EH (cell line): ENCODE results near the gene GGACT.
"Not testable (repeated sequence)": the region's sequence is repeated elsewhere in the genome, so short reads cannot be mapped to it uniquely, and the experiment has no call there.

ENCODE experiments used
- DNase-seq: peaks from one replicate; pipeline ENCODE4 v3.0.0-alpha.2; 2015; ENCODE audit warnings: low read depth

The GGACT gene

GRCh38 chr13:100529666-100530377 is 58.8 kb downstream of the GGACT start:
- DNase-seq = no peak

DNA sequence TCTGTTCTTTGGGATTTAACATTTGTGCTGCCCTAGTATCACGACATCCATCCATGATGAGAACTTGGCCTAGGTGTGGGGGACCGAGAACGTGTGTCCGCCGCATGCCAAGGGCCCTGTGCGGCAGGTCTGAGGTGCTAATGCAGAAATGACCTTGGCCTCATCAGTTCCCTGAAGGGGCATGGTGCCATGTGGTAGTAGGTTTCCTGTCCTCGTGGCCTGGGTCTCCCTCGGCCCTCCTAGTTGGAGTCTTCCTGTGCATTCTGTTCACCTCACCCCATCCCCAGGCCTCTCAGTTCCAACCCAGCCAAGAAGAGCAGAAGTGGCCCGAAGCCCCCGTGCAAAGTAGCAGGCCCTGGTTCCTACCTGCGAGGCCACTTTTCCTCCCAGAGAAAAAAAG is 59.8 kb downstream of the GGACT start:
- DNase-seq = no peak

- DNase-seq = no peak
These were observed 60.2 kb downstream of the GGACT start for GRCh38 chr13:100528353-100528752.

- DNase-seq = no peak
These were observed 60.9 kb downstream of the GGACT start for GRCh38 chr13:100527644-100528043.

DNA sequence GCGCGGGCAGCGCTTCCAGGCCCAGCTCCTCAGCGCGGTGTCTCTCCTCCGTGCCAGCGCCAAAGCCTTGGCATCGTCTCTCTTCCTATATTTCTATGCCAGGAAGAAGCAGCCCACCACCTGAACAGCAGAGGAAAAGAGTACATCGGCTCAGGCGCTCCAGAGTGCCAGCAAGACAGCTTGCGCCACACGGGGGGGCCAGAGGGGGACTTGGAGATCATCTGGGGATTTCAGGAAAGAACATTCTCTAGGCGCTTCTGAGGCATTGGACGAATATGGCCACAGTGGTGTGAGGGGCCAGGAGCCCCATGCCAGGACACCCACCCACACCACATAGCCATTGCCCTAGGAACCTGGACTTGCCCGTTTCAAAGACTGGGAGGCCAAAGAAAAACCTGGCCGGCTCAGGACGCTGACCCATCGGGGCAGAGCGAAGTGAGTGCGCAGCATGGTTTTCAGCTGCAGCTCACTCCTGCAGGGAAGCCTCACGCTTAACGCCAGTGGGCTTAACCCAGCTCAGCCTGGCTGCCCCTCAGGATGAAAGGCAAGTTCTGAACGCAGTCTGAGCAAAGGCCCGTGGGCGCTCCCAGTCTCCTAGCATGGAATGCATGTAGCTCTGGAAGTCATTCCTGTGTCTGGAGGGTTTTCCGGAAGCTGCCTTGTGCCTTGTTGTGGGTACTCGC is 62.1 kb downstream of the GGACT start:
- DNase-seq = no peak

DNA sequence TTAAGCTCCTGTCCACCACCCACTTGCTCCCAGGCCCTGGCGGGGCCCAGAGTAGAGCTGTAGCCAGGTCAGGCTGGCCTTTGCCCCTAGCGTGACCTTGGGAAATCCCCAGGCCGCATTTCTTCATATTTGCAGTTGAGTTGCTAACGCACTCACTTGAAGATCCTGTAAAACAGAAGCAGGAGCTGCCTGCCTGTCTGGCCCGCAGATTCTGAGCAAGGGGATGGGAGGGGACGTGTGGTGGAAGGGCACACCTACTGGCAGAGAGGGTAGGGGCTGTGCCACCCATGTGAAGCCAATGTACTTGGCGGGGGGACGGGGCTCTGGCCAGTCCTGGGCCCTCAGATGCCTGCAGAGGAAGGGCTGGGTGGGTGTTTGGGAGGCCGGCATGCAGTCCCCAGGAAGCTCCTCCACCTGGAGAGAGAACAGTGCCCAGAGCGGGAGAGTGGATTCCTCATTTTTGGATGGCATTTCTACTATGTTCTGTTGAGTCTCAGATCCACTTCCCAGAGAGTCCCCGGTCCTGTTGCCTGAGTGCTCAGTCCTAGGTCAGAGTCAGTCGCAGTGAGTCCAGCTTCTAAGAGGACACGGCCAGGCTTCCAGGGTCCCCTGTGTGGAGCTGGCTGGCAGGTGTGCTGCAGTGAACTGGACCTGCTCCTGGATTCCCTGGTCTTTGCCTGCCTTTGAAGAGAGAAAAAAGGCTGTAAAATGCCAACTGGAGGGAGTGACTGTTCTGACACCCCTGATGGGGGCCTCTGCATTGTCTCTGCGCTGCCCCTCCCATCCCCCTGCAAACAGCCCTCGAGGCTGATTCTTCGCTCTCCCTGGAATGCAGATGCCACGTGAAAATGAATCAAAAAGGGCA is 62.9 kb downstream of the GGACT start:
- DNase-seq = no peak

- not testable (repeated sequence) for DNase-seq
These were observed 63.9 kb downstream of the GGACT start for GRCh38 chr13:100524688-100525087.

GRCh38 chr13:100523981-100524386 is 64.6 kb downstream of the GGACT start:
- no peak for DNase-seq

DNA sequence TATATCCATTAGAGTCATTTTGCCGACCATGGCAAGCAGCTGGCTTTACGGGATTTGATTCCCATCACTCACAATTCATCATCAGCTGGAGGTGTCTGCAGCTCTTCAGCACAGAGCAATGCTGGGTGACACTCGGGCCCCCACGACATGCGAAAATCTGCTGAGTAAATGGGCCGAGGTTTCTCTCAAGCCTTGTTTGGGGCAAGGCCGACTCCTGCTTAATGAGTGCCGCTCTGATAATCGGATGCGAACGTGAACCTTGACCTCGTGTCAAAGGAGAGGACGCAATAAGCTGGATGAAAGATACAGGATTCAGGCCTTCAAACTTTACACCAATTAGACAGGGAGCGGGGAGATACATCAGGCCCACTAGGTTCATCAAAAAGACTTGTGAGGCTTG is 65.2 kb downstream of the GGACT start:
- DNase-seq = no peak

DNA sequence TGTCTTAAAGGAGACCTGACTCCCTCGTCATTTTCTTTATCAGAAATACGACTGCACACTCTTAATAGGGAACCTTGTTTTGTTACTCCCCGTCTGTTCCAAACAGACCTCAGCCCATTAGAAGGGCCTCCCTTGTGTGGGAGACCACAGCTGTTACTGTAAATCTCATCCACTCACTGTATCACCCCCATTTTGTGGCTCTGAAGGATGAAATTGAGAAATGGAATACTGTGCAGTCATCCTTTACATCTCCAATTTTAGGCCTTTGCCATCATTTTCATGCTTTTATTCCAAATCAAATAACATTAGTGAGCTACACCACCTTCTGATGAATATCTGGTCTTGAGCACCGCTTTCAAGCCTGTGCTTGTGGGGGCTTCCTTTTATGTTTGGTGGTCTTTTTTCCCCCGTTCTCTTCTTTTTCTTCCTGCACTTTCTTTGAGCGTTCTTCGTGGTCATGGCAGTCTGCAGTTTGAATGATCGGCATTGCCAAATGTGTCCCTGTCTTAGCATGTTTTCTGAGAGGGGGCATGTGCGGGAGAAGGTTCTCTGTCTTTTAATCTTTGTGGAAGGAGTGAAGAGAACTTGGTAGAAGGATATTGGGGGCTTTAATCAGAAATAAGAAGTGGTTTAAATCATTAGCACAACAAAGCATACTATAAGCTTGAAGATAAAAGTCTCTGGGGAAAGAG is 65.8 kb downstream of the GGACT start:
- DNase-seq = no peak

- DNase-seq = no peak
These were observed 66.6 kb downstream of the GGACT start for GRCh38 chr13:100521851-100522617.

- DNase-seq = no peak
These were observed 67.4 kb downstream of the GGACT start for GRCh38 chr13:100520936-100521850.

- DNase-seq = no peak
These were observed 69.0 kb downstream of the GGACT start for GRCh38 chr13:100519626-100520025.

GRCh38 chr13:100518394-100519062 is 70.1 kb downstream of the GGACT start:
- DNase-seq = no peak

DNA sequence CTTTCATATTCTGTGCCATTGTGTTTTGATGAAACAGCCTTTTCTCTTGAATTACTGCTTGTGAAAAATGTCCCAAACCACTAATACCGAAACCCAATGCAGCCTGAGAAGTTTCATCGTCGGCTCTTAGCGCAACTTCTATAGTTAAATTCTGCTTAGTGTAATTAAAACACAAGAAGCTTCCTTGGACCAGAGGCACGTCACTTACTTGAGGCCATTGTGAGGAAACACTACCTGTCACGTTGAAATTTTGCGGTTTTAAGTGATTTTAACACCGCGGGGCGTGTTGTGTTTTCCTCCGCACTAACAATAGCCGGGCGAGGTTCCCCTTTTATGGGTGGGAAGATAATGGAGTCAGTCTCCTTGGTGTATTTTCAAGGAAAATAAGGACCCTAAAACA is 70.9 kb downstream of the GGACT start:
- no peak for DNase-seq

DNA sequence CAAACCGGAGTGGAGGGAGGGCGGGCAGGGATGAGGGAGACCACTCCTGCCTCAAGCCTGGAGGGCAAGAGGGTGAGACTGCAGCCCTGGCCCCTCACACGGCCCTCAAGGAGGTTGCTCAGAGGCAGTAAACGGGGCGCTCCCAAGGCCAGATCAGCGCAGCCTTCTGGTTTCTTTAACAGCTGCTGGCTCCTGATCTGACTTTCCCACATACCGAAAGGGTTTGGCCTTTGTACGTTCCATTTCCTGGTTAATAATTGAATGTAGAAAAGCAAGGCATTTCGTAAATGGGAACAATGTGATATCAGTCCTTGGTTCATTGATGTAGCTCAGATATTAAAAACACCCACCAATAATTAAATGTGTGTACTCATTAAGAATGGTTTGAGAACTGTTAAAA is 71.5 kb downstream of the GGACT start:
- no peak for DNase-seq

DNA sequence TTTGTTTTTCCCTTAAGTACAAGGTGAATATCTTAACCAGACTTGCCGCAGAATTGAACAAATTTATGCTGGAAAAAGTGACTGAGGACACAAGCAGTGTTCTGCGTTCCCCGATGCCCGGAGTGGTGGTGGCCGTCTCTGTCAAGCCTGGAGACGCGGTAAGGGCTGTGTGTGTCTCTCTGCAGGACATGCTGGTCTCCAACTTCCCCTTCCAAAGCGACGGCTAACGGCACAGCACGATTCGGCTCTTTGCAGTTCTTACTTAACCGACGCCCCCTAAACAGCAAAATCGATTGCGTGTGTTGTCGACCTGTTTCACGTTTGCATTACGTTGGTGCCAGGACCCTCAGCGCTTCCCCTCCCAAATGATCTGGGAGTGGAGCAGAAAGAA is 73.2 kb downstream of the GGACT start:
- no peak for DNase-seq

DNA sequence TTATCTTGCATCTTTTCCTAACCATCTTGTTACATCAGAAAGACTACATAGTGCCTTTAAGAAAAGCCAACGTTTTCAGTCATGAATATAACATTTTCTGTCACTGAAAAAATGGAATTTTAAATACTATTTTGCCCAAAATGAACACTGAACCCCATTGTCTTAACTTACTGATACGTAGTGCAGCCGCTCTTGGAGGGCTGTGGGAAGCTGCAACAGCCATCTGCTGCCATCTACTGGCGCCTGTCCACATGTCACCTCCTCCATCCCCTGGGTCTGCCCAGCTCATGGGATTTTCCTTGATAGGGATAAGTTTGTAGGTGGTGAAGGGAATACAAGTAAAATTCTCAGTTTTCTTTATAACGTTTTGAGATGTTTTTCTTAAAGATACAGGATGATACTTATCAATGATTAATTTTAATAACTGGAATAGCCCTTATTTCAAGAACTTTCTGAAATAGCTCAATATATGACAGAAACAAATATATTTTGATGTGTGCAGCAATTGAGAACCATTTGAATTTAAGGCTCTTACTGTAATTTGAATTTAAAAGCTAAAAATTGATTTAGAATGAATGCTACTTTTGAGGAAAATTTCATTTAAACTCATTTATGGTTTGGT is 73.7 kb downstream of the GGACT start:
- peak; percentile 78 for DNase-seq

DNA sequence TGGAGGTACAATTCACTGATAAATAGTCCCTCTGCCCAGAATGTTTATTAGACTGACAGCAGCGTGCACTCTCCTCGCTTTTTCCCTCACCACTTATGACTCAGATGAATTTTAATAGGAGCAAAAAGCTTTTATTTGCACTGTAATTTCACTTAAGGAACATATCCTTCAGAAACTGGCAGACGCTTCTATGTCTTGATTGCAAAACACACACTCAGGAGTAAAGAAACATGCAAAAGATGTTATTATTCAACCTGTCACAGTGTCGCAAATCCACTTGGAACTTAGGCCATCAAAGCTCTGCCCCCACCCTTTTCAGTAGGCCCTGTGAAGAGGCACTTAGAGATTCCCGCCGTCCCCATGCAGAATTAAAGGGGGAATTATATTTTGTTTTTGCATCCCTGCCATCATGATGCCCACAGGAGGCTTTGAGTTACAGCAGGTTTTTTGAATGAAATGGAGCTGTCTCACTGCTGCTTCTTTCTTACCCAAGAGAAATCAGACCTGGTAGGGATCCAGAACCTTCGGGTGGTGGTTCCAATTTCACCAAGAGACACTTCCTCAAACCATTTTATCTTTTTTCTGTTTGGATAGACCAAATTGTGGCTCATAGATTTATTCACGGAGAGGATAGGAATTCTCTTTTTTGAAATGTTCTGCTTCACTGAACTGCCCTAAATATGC is 74.5 kb downstream of the GGACT start:
- peak; percentile 38 for DNase-seq
